ENCODE data around the gene BCKDK. TPM values are rescaled to one million over a fixed set of nuclear protein-coding genes. Genes with fewer than 3 reads are reported as not detected.

BCKDK gene
- total and polyA plus RNA-seq, 2 of the 13 experiments (the other 11 are each of a cell fraction or from before 2014, with no cell fraction given): 24.9 to 42.6 TPM

GRCh38 chr16:31073142-31073969 is 34.8 kb upstream of the BCKDK start (continued):
- TF ChIP-seq, protein P1, sequence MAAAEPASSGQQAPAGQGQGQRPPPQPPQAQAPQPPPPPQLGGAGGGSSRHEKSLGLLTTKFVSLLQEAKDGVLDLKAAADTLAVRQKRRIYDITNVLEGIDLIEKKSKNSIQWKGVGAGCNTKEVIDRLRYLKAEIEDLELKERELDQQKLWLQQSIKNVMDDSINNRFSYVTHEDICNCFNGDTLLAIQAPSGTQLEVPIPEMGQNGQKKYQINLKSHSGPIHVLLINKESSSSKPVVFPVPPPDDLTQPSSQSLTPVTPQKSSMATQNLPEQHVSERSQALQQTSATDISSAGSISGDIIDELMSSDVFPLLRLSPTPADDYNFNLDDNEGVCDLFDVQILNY (CRISPR knock-in tag; conservative IDR thresholded peaks at IDR 0.05): no peak
- TF ChIP-seq RCOR2 (CRISPR knock-in tag; IDR thresholded peaks at IDR 0.05) (peak; percentile 94), ZNF839 (CRISPR knock-in tag; IDR thresholded peaks at IDR 0.05; ENCODE audit: borderline replicate concordance) (0 out of 2 replicates have a peak, but pooled peaks have one; percentile 59), NFIC (IDR thresholded peaks at IDR 0.05; ENCODE audit: low read length) (no peak), FOXJ3 (CRISPR knock-in tag; IDR thresholded peaks at IDR 0.05; ENCODE audit: borderline replicate concordance) (peak; percentile 58; the same call in 1 of the 2 replicates), ZNF775 (CRISPR knock-in tag; IDR thresholded peaks at IDR 0.05; ENCODE audit: borderline replicate concordance) (no peak), ZNF10 (CRISPR knock-in tag; IDR thresholded peaks at IDR 0.05; ENCODE audit: borderline replicate concordance, low read depth) (no peak), CHD2 (IDR thresholded peaks at IDR 0.05; ENCODE audit: low read depth, low read length) (no peak; the same call in 1 of the 2 replicates), NFE2L2 (IDR thresholded peaks at IDR 0.05; ENCODE audit: low read length) (no peak), ZNF367 (CRISPR knock-in tag; IDR thresholded peaks at IDR 0.05; ENCODE audit: borderline replicate concordance) (peak; percentile 72; the same call in 1 of the 2 replicates), RXRA (CRISPR knock-in tag; IDR thresholded peaks at IDR 0.05) (no peak; the same call in 1 of the 2 replicates), ZNF138 (CRISPR knock-in tag; IDR thresholded peaks at IDR 0.05; ENCODE audit: low read depth) (peak; percentile 65), SETDB1 (CRISPR knock-in tag; IDR thresholded peaks at IDR 0.05; ENCODE audit: borderline replicate concordance) (no peak), KLF9 (CRISPR knock-in tag; IDR thresholded peaks at IDR 0.05; ENCODE audit: low read depth) (no peak), PRDM15 (CRISPR knock-in tag; IDR thresholded peaks at IDR 0.05) (peak; percentile 71)
